AG10803 (cell line): ENCODE measurements around the gene CCNY.

Experiments used
- DNase-seq: peaks from one replicate; pipeline ENCODE4 v3.0.0; 2010; ENCODE audit warnings: low read depth
- H3K4me3 ChIP-seq: 2 replicates; pipeline ENCODE4 v1.5.1; 2011; ENCODE audit warnings: mild to moderate bottlenecking, low read length, control low read depth
- CTCF ChIP-seq: conservative IDR thresholded peaks from 2 replicates; pipeline ENCODE4 v1.5.1; 2011; ENCODE audit warnings: mild to moderate bottlenecking, low read length, control low read depth, inconsistent platforms

Gene CCNY

DNA sequence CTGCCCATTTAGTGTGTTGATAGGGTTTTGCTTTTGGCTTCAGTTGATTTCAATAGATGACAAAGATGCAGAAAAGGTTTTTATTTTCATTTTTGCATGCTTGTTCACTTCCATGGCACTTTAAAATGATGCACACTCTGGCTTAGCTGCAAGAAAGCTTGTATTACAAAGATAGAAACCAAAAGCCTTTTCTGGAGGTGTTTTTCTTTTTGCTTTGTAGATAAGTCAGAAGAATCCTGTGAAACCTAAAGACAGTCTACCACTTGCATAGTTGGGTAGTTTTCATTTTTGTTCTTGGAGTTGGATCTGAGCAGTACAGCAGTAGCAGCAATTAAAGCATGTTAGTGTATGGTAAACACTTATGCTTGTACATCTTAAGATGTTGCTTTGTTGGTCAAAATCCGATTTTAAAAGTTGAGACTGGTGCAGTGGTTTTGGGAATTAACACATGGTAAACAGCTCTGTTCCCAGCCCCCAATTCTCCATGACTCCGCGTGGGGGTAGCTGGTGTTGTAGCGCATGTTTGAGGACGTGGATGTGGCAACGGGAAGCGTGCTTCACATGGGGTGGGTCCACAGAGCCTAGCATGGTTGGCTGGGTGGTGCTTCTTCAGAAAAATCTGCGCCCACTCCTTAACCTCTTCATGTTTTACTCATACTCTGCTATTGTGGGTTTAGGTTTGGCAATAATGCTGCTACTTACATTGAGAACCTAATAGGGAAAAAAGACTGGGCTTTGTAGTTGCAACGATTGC lies 19.8 kb downstream of the CCNY start:
- H3K4me3 ChIP-seq, result no peak overlapping the region; the same call in 1 of the 2 replicates
- peak; percentile 60 for DNase-seq
- no peak for TF ChIP-seq CTCF

GRCh38 chr10:35356725-35357092 lies 20.4 kb downstream of the CCNY start:
- no peak for DNase-seq
- no peak overlapping the region for H3K4me3 ChIP-seq
- TF ChIP-seq CTCF, result no peak

GRCh38 chr10:35359056-35359455 lies 22.7 kb downstream of the CCNY start:
- no peak overlapping the region for H3K4me3 ChIP-seq
- DNase-seq, result no peak
- TF ChIP-seq CTCF, result no peak

- H3K4me3 ChIP-seq, result no peak overlapping the region
- no peak for DNase-seq
- TF ChIP-seq CTCF, result no peak
These were observed 23.6 kb downstream of the CCNY start for GRCh38 chr10:35359873-35360272.

DNA sequence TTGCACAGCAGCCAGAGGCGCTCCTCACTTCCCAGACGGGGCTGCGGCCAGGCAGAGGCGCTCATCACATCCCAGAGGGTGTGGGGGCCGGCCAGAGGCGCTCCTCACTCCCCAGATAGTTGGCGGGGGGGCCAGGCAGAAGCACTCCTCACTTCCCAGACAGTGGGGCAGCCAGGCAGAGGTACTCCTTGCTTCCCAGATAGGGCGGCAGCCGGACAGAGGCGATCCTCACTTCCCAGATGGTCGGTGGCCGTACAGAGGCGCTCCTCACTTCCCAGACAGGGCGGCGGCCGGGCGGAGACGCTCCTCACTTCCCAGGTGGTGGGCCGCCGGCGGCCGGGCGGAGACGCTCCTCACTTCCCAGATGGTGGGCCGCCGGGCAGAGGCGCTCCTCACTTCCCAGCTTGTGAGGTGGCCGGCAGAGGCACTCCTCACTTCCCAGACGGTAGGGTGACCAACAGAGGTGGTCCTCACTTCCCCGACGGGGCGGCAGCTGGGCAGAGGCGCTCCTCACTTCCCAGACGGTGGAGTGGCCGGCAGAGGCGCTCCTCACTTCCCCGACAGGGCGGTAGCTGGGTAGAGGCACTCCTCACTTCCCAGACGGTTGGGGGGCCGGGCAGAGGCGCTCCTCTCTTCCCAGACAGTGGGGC lies 26.5 kb downstream of the CCNY start:
- no peak overlapping the region for H3K4me3 ChIP-seq
- DNase-seq, result no peak
- no peak for TF ChIP-seq CTCF

DNA sequence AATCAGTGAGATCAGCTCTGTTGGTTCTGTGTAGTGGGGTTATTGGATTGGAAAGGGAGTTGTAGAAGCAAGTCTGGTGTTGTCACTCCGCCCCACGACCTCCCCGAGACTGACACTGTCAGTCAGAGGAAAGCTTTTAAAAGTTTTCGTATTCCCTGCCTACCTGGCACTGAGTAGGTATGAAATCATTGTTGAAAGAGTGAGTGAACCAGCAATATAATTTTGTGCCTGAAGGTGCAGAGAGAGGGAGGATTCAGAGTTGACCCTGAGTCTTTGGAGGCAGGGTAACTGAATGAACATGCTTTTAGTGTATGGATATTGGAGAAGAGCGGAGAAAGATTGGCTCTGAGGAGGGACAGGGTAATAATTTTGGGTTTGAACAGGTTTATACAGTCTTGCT lies 27.3 kb downstream of the CCNY start:
- no peak for DNase-seq
- no peak for TF ChIP-seq CTCF
- no peak overlapping the region for H3K4me3 ChIP-seq

DNA sequence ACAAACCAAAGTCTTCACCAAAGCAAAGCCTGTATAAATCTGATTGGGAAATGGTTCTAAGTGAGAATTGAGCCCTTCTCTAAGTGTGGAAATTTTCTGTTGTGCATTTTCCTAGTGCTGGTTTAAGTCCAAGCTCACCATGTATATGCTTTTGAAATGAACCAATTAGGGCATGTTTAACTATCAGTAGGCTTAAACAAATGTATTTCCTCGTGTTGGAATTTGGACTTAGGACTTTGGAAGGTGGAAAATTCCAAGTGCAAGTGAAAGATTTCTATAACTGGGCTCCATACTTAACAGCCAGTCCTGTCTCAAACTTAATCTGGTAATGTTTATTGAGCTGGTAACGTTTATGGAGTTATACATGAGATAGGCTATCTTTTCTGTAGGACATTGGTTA lies 28.5 kb downstream of the CCNY start:
- TF ChIP-seq CTCF, result no peak
- no peak for DNase-seq
- no peak overlapping the region for H3K4me3 ChIP-seq
